GM21825 (cell line): ENCODE measurements around the gene GLE1.

Experiments used
- ATAC-seq: cut with Tn5 transposase; IDR thresholded peaks from one replicate; pipeline ENCODE4 v1.9.1; 2021; ENCODE audit warnings: mild to moderate bottlenecking, moderate library complexity; ENCODE audit not compliant: unreplicated experiment

GLE1 gene, protein sequence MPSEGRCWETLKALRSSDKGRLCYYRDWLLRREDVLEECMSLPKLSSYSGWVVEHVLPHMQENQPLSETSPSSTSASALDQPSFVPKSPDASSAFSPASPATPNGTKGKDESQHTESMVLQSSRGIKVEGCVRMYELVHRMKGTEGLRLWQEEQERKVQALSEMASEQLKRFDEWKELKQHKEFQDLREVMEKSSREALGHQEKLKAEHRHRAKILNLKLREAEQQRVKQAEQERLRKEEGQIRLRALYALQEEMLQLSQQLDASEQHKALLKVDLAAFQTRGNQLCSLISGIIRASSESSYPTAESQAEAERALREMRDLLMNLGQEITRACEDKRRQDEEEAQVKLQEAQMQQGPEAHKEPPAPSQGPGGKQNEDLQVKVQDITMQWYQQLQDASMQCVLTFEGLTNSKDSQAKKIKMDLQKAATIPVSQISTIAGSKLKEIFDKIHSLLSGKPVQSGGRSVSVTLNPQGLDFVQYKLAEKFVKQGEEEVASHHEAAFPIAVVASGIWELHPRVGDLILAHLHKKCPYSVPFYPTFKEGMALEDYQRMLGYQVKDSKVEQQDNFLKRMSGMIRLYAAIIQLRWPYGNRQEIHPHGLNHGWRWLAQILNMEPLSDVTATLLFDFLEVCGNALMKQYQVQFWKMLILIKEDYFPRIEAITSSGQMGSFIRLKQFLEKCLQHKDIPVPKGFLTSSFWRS

DNA sequence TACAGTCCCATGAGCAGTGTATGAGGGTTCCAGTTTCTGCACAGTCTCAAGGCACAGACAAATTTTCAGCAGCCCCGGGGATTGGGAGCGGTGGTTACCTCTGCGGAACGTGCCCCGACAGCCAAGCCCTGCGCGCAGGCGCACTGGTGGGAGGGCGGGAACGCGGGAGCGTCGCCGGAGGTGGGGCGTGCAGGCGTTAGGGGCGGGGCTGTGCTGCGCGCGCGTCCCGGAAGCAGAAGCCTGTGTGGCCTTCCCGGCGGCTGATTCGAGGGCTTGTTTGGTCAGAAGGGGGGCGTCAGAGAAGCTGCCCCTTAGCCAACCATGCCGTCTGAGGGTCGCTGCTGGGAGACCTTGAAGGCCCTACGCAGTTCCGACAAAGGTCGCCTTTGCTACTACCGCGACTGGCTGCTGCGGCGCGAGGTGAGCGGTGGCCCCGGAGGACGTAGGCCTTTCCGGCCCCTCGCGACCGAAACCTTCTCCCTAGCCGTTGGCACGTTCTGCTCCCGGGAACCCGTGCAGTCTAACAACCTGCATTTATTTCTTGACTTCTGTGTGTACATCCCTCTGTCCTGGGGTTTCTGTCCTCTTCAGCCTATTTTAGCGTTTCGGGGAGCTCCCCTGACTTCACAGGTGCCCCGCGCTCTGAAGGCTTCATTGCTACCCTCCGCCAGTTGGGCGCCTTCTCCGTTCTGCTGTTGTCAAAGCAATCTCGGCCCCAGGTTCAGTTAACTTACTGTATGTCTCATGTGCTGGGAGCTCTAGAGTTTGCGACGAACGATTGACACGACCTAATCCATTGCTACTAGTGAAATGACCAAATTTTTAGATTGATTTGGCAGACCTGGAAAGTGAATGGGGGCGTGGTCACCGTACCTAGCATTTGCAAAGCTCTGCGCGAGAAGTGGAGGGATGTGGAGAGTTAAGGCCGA lies at the start of gene GLE1:
Gene GLE1, plus strand, starts transcription at position 235 of the 929 bp plus-strand sequence. Its CDS starts 87 bp downstream, at position 322.
- ATAC-seq = peak; percentile 76

- ATAC-seq = no peak
Measured at GRCh38 chr9:128454991-128455390, 49.5 kb upstream of the GLE1 start.

- ATAC-seq = peak; percentile 87
Measured at GRCh38 chr9:128455849-128456612, 48.5 kb upstream of the GLE1 start, which contains the start of gene ODF2. Gene ODF2, plus strand, starts transcription at chr9:128456006. Its CDS starts 86 bp downstream, at chr9:128456092.

DNA sequence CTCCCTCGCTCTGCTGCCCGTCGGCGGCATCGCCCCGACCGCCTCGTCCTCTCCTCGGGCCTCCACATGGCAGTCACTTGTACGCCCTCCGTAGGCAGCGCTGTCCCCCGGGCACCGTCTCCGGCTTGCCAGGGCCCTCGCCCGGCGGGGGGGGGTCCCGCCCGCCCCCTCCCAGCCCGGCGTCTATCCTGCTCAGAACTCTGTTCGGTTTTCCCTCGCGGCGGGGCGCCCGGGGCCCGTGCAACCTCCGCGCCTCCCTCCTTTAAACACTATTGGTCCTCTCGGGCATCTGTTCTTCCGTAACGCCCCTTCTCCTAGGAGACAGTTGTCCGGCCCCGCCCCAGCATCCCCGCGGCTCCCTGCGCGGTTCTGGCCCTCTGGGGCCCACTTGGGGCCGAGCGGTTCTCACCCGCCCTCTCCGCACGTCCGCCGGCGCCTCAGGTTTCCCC lies 47.9 kb upstream of the GLE1 start:
- ATAC-seq = peak; percentile 52

DNA sequence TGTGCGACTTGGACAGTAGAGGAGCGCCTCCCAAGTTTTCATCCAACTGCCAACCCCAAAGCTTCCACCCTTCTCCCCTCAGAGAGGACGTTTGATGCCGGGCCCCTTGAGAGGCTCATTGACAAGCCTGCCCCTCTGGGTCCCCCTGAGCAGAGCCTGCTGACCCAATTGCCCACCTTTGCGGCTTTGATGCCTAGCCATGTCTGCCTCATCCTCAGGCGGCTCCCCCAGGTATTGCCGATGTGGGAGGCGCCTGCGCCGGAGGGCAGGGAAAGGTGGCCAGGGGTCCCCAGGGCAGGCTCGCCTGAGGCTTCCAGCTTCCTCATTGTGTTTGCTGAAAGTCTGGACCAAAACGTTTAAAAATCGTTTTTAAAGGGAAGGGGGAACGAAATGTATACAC lies 47.3 kb upstream of the GLE1 start:
- no peak for ATAC-seq

DNA sequence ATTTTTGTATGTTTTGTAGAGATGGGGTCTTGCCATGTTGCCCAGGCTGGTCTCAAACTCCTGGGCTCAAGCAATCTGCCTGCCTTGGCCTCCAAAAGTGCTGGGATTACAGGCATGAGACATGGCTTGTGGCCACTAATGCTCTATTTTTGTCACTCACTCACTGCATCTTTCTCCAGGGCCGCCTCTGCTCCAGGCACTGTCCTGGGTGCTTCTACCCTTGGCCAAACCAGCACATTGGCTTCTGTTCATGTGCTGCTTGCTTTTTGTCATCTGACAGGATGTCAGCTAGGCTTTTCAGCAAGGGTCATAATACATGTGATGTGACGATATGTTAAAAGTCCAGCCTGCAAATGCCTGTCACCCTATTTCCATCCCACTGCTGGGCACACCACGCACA lies 45.5 kb upstream of the GLE1 start:
- ATAC-seq = no peak

DNA sequence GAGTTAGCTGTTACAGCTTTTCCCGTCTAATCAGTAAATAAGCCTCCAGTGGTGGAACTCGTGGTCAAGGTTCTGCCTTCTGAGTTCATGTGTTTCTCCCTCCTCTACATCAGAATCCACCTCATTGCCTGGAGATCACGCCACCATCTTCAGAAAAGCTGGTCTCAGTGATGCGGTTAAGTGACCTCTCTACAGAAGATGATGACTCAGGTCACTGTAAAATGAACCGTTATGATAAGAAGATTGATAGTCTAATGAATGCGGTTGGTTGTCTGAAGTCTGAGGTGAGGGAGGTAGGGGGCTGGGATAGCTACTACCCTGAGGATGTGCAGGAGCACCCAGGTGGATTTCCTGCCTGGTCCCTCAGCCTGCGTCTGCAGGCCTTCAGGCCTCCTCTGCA lies 35.4 kb upstream of the GLE1 start:
- ATAC-seq = no peak

DNA sequence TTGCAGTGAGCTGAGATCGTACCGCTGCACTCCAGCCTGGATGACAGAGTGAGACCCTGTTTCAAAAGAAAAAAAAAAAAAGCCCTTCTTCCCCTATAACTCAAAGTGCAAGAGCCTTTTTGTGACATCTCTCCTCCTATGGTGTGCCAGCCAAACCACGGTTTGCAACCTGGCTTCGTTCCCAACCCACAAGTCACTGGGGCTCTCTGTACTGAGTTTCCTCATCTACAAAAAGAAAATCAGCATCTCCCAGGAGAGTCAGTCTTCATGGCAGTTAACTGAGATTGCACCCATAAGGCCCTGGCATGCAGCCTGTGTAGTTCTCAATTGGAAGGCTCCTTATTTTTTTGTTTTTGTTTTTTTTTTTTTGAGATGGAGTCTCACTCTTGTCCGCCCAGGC lies 34.0 kb upstream of the GLE1 start:
- no peak for ATAC-seq

GRCh38 chr9:128473104-128473503 lies 31.4 kb upstream of the GLE1 start:
- no peak for ATAC-seq

- no peak for ATAC-seq
Measured at GRCh38 chr9:128475867-128476266, 28.7 kb upstream of the GLE1 start.

DNA sequence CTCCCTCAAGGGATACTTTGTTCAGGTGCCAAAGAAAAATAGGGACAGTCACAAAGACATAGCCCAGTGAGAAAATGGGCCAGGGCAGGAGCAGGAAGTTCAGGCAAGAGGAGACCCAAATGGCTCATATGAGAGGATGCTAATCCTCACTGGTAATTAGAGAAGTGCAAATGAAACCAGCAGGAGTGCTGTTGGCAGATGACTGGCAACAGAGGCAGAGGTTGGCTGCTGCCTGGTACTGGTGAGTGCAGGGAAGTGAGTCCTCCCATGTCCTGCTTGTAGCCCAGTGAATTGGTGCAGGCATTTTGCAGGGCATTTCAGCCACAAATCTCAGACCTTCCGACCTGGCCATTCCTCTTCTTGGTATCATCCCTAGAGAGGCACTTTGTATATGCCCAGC lies 25.3 kb upstream of the GLE1 start:
- no peak for ATAC-seq

DNA sequence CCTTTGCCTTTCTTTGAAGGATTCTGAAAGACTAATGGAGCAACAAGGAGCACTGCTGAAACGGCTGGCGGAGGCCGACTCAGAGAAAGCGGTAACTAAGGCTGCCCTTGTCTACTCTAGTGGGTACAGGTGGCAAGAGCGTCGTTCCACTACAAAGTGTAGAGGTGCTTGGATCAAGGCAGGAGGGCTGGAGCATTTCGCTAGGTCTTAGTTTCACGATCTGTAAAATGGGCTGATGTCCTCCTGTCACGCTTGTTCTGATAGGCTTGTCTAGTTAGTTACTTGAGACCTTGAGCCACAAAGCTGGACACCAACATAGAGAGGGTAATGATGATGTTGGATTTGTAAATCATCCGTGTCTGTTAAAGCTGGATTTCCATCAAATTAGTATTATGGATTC lies 23.0 kb upstream of the GLE1 start:
- no peak for ATAC-seq

DNA sequence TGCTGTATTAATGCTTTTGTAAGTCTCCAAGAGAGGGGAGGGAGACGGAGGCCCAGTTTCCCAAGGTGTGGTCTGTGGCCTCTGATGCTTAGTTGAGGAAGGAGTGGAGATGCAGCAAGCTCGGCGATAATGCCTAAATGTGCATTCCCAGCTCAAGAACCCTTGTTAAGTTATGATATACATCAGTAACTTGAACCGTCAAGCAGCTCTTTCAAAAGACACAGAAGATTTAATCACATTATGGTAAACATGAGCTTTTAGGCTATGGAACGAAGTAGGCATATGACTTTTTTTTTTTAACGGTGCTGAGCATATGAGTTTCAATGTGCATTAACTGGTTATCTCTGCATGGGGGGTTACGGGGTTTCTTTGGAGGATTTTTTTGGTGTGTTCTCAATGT lies 22.3 kb upstream of the GLE1 start:
- ATAC-seq = no peak

GRCh38 chr9:128484686-128485413 lies 19.7 kb upstream of the GLE1 start:
- ATAC-seq = no peak

DNA sequence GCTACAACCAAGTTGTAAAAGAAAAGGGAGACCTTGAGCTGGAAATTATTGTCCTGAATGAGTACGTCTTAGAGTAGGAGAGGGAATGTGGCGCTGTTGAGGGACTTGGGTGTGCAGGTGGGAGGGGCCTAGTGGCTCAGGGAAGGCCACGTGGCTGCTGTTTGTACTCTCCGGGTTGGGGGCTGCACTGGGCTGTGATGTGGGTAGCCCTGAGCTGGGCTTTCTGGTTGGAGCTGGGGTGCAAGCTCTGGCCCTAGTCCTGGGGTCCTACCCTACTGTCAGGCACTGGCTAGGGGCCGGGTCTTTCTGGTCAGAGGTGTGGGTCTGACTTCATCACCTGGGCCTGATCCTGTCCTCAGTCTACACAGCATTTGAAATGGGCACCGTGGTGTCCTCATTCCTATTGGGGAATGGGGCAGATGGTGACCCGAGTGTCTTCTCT lies 19.1 kb upstream of the GLE1 start:
- ATAC-seq = no peak

- ATAC-seq = no peak
Measured at GRCh38 chr9:128486201-128486600, 18.3 kb upstream of the GLE1 start.

GRCh38 chr9:128493424-128493823 lies 11.1 kb upstream of the GLE1 start:
- ATAC-seq = no peak

DNA sequence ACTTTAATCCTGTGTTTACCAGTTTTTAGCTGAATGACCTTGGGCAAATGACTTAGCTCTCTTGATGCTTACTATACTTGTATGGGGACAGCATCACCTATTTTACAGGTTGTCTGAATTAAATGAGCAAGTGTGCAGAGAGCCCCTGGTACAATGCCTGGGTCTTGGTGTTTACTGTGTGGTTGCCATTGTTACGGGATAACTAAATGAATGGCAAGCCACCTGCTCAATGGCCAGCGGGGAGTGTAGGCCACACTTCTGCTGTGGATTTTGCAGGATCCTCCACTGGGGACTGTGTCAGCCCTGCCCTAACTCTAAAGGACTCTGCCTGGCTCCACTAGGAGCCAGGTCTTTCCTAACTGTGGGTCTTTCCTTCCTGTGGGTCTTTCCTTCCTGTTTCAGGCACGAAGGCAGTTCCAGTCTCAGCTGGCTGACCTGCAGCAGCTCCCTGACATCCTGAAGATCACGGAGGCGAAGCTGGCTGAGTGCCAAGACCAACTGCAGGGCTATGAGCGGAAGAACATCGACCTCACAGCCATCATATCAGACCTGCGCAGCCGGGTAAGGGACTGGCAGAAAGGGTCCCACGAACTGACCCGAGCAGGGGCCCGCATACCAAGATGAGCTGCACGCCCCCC lies 10.3 kb upstream of the GLE1 start:
- no peak for ATAC-seq

DNA sequence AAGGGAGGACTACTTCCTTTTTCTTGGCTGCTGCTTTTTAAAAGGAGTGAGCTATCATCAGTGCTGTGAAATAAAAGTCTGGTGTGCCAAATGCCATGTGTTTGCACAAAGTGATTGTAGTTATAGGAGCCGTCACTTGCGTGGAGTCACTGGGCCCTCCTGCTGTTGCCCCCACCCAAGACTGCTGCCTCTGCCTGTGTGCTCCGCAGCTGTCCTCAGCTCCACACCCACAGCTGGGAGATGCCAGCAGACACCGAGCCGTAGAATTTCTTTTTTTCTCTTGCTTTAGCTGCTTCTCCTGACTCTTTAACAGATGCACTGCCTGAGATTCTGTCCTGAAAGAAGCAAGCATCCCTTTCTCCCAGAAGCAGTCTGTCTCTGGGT lies 9.8 kb upstream of the GLE1 start:
- no peak for ATAC-seq
